WI38 (cell line): ENCODE results near the gene LY6G6F.

Experiments used
- H3K4me3 ChIP-seq: 2 replicates; pipeline ENCODE4 v1.5.1; 2011; ENCODE audit warnings: low read depth, mild to moderate bottlenecking, control low read depth, low read length
- CTCF ChIP-seq: IDR thresholded peaks from 2 replicates; pipeline ENCODE4 v1.5.1; 2012; ENCODE audit warnings: low read depth, mild to moderate bottlenecking, control low read depth, low read length

LY6G6F gene

GRCh38 chr6:31737991-31738979, 31.6 kb downstream of the LY6G6F start:
- TF ChIP-seq CTCF = no peak
- peak overlapping the region; percentile 30; the same call in 1 of the 2 replicates for H3K4me3 ChIP-seq

- TF ChIP-seq CTCF = no peak
- H3K4me3 ChIP-seq = peak within 1 kb of the TSS; percentile 83
These were observed 33.2 kb downstream of the LY6G6F start, which contains the start of gene MSH5 for GRCh38 chr6:31739639-31740396. Gene MSH5 (plus strand): TSS chr6:31740005. CDS start chr6:31740467, 462 bp downstream.

GRCh38 chr6:31740397-31741223, 33.9 kb downstream of the LY6G6F start:
- H3K4me3 ChIP-seq = peak overlapping the region; percentile 83

GRCh38 chr6:31741815-31742214, 35.1 kb downstream of the LY6G6F start:
- TF ChIP-seq CTCF = no peak
- H3K4me3 ChIP-seq = no peak overlapping the region

More at GRCh38 chr6:31740397-31741223, 33.9 kb downstream of the LY6G6F start:
- no peak for TF ChIP-seq CTCF

GRCh38 chr6:31742894-31743293, 36.2 kb downstream of the LY6G6F start:
- no peak for TF ChIP-seq CTCF
- no peak overlapping the region for H3K4me3 ChIP-seq

- no peak overlapping the region for H3K4me3 ChIP-seq
These were observed 37.8 kb downstream of the LY6G6F start for GRCh38 chr6:31744422-31744821.

More at GRCh38 chr6:31744422-31744821, 37.8 kb downstream of the LY6G6F start:
- no peak for TF ChIP-seq CTCF
